GM19395 (cell line): ENCODE results near the gene MYOZ3.

Experiments used
- ATAC-seq: cut with Tn5 transposase; IDR thresholded peaks from one replicate; pipeline ENCODE4 v1.9.1; 2021; ENCODE audit warnings: mild to moderate bottlenecking, moderate library complexity; ENCODE audit not compliant: unreplicated experiment

Gene MYOZ3

GRCh38 chr5:150700246-150700593 is 39.2 kb downstream of the MYOZ3 start:
- peak; percentile 8 for ATAC-seq

GRCh38 chr5:150700594-150701377 is 39.7 kb downstream of the MYOZ3 start, which contains the start of gene RBM22:
Gene RBM22 (minus strand): TSS chr5:150701062. CDS start chr5:150700985, 77 bp downstream.
- ATAC-seq = peak; percentile 99

GRCh38 chr5:150703762-150704161 is 42.7 kb downstream of the MYOZ3 start:
- no peak for ATAC-seq

- no peak for ATAC-seq
Measured at GRCh38 chr5:150706776-150707390, 45.8 kb downstream of the MYOZ3 start.

- ATAC-seq = no peak
Measured at GRCh38 chr5:150710165-150710564, 49.1 kb downstream of the MYOZ3 start.

- no peak for ATAC-seq
Measured at GRCh38 chr5:150723845-150724244, 62.8 kb downstream of the MYOZ3 start.
